Measurements from ENCODE around the gene SHISA6. TPM values are rescaled to one million over a fixed set of nuclear protein-coding genes. Genes with fewer than 3 reads are reported as not detected.

The SHISA6 gene
- total RNA-seq, 1 donor from 2014 or later = not detected

DNA sequence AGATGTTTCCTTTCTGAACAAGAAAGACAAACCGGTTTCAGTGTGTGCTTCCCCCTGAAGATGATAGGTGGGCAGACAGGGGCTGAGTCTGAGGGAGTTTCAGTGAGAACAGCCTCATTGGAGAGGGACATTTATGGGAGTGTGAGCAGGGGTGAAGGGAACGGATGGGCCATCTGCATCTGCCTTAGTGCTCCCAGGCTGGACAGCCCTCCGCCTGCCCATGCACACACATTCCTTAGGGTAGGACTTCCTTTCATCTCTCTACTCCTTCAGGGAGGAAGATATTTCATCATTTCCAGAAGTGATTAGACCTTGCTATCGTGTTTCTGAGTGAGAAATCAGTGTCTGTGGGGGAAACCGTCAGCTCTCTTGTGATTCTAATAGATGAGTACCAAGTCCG lies 3.8 kb downstream of the SHISA6 start:
- Histone ChIP-seq H3K79me2 (ENCODE audit: insufficient read depth, low read length) (no peaks in the 10 kb centered on the region), H3K9me3 (ENCODE audit: insufficient read depth, low read depth, low read length) (no peaks in the 10 kb centered on the region), H3K27ac (ENCODE audit: low read depth, low read length) (no peak overlapping the region), H2AFZ (ENCODE audit: low read depth, low read length) (no peak overlapping the region), H3K4me3 (ENCODE audit: insufficient read depth, low read depth, low read length) (no peak overlapping the region), H3K27me3 (ENCODE audit: insufficient read depth, low read length) (peaks cover 11% of the 10 kb centered on the region), H4K20me1 (ENCODE audit: insufficient read depth, low read length) (no peaks in the 10 kb centered on the region), H3K4me2 (ENCODE audit: low read length) (no peak overlapping the region), H3K4me1 (ENCODE audit: insufficient read depth, low read length) (no peaks in the 10 kb centered on the region), H3K9ac (ENCODE audit: low read length) (no peak overlapping the region), H3K36me3 (ENCODE audit: insufficient read depth, low read length) (no peaks in the 10 kb centered on the region)
- peaks cover 3% of the 10 kb centered on the region for H3K27me3 Mint-ChIP-seq (ENCODE audit: low read depth, unreplicated experiment)
- peaks cover 22% of the 10 kb centered on the region for H3K9me3 Mint-ChIP-seq (ENCODE audit: unreplicated experiment)
- DNase-seq (ENCODE audit: low read depth) = no peak
- H3K27ac Mint-ChIP-seq (ENCODE audit: unreplicated experiment) = no peak overlapping the region
- H3K4me3 Mint-ChIP-seq (ENCODE audit: unreplicated experiment) = no peak overlapping the region
- H3K4me1 Mint-ChIP-seq (ENCODE audit: low read depth, unreplicated experiment) = no peaks in the 10 kb centered on the region
- FAIRE-seq = no peak
- TF ChIP-seq EZH2 (IDR thresholded peaks at IDR 0.05; ENCODE audit: insufficient read depth, low read length) (no peak), CTCF (IDR thresholded peaks at IDR 0.05; ENCODE audit: insufficient read depth, low read depth, low read length) (no peak)
- H3K36me3 Mint-ChIP-seq (ENCODE audit: low read depth, unreplicated experiment) = no peaks in the 10 kb centered on the region

DNA sequence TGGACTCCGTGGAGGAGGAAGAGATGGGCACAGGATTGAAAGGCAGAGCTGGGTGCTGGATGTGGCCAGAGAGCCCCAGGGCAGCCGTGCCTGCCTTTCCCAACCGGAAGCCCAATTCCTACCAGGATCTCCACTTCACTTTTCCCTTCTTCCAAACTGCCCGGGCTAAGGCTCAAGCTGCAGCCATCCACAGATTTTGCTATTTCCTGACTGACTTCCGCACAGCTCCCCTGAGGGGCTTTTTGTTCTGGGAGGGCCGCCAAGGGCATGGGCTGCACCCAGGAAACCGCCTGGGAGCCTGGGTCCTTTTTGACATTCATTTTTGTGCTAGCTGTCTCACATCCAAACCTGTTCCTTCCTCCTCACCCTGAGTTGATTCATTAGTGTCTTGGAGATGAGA lies 4.2 kb downstream of the SHISA6 start:
- Histone ChIP-seq H3K79me2 (ENCODE audit: insufficient read depth, low read length) (no peaks in the 10 kb centered on the region), H3K27ac (ENCODE audit: low read depth, low read length) (no peak overlapping the region), H3K36me3 (ENCODE audit: insufficient read depth, low read length) (no peaks in the 10 kb centered on the region), H3K9ac (ENCODE audit: low read length) (no peak overlapping the region), H4K20me1 (ENCODE audit: insufficient read depth, low read length) (no peaks in the 10 kb centered on the region), H3K4me3 (ENCODE audit: insufficient read depth, low read depth, low read length) (no peak overlapping the region), H3K27me3 (ENCODE audit: insufficient read depth, low read length) (peaks cover 11% of the 10 kb centered on the region), H3K9me3 (ENCODE audit: insufficient read depth, low read depth, low read length) (no peaks in the 10 kb centered on the region), H2AFZ (ENCODE audit: low read depth, low read length) (no peak overlapping the region), H3K4me2 (ENCODE audit: low read length) (no peak overlapping the region), H3K4me1 (ENCODE audit: insufficient read depth, low read length) (no peaks in the 10 kb centered on the region)
- FAIRE-seq (no peak), DNase-seq (ENCODE audit: low read depth) (no peak)
- Mint-ChIP-seq H3K4me1 (ENCODE audit: low read depth, unreplicated experiment) (no peaks in the 10 kb centered on the region), H3K4me3 (ENCODE audit: unreplicated experiment) (no peak overlapping the region), H3K36me3 (ENCODE audit: low read depth, unreplicated experiment) (no peaks in the 10 kb centered on the region), H3K27me3 (ENCODE audit: low read depth, unreplicated experiment) (peaks cover 3% of the 10 kb centered on the region), H3K27ac (ENCODE audit: unreplicated experiment) (no peak overlapping the region), H3K9me3 (ENCODE audit: unreplicated experiment) (peaks cover 25% of the 10 kb centered on the region)
- TF ChIP-seq EZH2 (IDR thresholded peaks at IDR 0.05; ENCODE audit: insufficient read depth, low read length) = no peak
- TF ChIP-seq CTCF (IDR thresholded peaks at IDR 0.05; ENCODE audit: insufficient read depth, low read depth, low read length) = no peak

GRCh38 chr17:11245791-11246190 lies 4.8 kb downstream of the SHISA6 start:
- Histone ChIP-seq H3K9ac (ENCODE audit: low read length) (no peak overlapping the region), H3K27me3 (ENCODE audit: insufficient read depth, low read length) (peaks cover 11% of the 10 kb centered on the region), H3K4me2 (ENCODE audit: low read length) (no peak overlapping the region), H2AFZ (ENCODE audit: low read depth, low read length) (no peak overlapping the region), H3K79me2 (ENCODE audit: insufficient read depth, low read length) (no peaks in the 10 kb centered on the region), H3K4me1 (ENCODE audit: insufficient read depth, low read length) (no peaks in the 10 kb centered on the region), H3K36me3 (ENCODE audit: insufficient read depth, low read length) (no peaks in the 10 kb centered on the region), H3K27ac (ENCODE audit: low read depth, low read length) (no peak overlapping the region), H4K20me1 (ENCODE audit: insufficient read depth, low read length) (no peaks in the 10 kb centered on the region), H3K9me3 (ENCODE audit: insufficient read depth, low read depth, low read length) (no peaks in the 10 kb centered on the region), H3K4me3 (ENCODE audit: insufficient read depth, low read depth, low read length) (no peak overlapping the region)
- Mint-ChIP-seq H3K4me3 (ENCODE audit: unreplicated experiment) (no peak overlapping the region), H3K27me3 (ENCODE audit: low read depth, unreplicated experiment) (peaks cover 3% of the 10 kb centered on the region), H3K9me3 (ENCODE audit: unreplicated experiment) (peaks cover 26% of the 10 kb centered on the region), H3K27ac (ENCODE audit: unreplicated experiment) (no peak overlapping the region), H3K36me3 (ENCODE audit: low read depth, unreplicated experiment) (no peaks in the 10 kb centered on the region), H3K4me1 (ENCODE audit: low read depth, unreplicated experiment) (no peaks in the 10 kb centered on the region)
- DNase-seq (ENCODE audit: low read depth) (no peak), FAIRE-seq (no peak)
- TF ChIP-seq CTCF (IDR thresholded peaks at IDR 0.05; ENCODE audit: insufficient read depth, low read depth, low read length) (no peak), EZH2 (IDR thresholded peaks at IDR 0.05; ENCODE audit: insufficient read depth, low read length) (no peak)

Data from astrocyte (in vitro differentiated cells and primary cell).